Measurements from ENCODE around the gene NMT2.

GRCh38 chr10:15210521-15210920 lies 42.0 kb upstream of the NMT2 start:
- no peak for TF ChIP-seq CTCF (conservative IDR thresholded peaks at IDR 0.05; ENCODE audit: low read depth, low read length)
- no peak for TF ChIP-seq EZH2phosphoT487 (IDR thresholded peaks at IDR 0.05; ENCODE audit: borderline replicate concordance, low read length)

Measured in PC-3 (cell line).